ENCODE measurements around the gene BTLA. TPM values are rescaled to one million over a fixed set of nuclear protein-coding genes. Genes with fewer than 3 reads are reported as not detected.
A peak's percentile ranks its signal among the peaks of the same experiment; 100 is the strongest.

BTLA gene
- polyA plus RNA-seq, 1 experiment, result not detected

DNA sequence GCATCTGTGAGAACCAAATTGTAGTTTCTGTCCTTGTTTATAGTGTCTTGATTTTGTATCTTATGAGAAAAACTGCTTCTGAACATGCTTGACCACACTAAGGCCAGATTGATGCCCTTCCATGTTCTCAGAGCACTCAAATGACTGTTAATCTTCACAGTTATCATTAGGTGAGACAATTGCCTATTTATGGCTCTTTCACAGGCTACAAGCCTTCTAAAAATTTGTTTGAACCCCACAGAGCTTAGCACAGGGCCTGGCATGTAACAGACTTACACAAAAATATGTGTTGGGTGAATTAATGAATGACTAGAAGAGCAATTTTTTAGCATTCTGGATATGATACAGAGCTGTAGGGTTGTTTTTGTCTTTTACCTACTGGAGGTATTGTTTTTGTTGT, 43.1 kb downstream of the BTLA start:
- DNase-seq (ENCODE audit: low read depth, low spot score), result no peak
- Histone ChIP-seq H3K4me3 (ENCODE audit: low read depth, low read length) (no peak overlapping the region), H3K27ac (ENCODE audit: low read depth, low read length) (no peak overlapping the region), H3K27me3 (ENCODE audit: control insufficient read depth, insufficient read depth, low read length) (peaks cover 2% of the 10 kb centered on the region), H3K9me3 (ENCODE audit: control insufficient read depth, insufficient read depth, low read length) (no peaks in the 10 kb centered on the region)
- TF ChIP-seq, protein P1, sequence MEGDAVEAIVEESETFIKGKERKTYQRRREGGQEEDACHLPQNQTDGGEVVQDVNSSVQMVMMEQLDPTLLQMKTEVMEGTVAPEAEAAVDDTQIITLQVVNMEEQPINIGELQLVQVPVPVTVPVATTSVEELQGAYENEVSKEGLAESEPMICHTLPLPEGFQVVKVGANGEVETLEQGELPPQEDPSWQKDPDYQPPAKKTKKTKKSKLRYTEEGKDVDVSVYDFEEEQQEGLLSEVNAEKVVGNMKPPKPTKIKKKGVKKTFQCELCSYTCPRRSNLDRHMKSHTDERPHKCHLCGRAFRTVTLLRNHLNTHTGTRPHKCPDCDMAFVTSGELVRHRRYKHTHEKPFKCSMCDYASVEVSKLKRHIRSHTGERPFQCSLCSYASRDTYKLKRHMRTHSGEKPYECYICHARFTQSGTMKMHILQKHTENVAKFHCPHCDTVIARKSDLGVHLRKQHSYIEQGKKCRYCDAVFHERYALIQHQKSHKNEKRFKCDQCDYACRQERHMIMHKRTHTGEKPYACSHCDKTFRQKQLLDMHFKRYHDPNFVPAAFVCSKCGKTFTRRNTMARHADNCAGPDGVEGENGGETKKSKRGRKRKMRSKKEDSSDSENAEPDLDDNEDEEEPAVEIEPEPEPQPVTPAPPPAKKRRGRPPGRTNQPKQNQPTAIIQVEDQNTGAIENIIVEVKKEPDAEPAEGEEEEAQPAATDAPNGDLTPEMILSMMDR (IDR thresholded peaks at IDR 0.05; ENCODE audit: low read depth, low read length), result no peak
- POLR2A ChIA-PET, result no interaction called here
- CTCF ChIA-PET, result no interaction called here

GRCh38 chr3:112448939-112449338, 50.3 kb downstream of the BTLA start:
- ChIA-PET CTCF (no interaction called here), POLR2A (no interaction called here)

GRCh38 chr3:112446343-112446742, 52.9 kb downstream of the BTLA start:
- Histone ChIP-seq H3K27me3 (ENCODE audit: control insufficient read depth, insufficient read depth, low read length) (no peaks in the 10 kb centered on the region), H3K27ac (ENCODE audit: low read depth, low read length) (no peak overlapping the region), H3K4me3 (ENCODE audit: low read depth, low read length) (no peak overlapping the region), H3K9me3 (ENCODE audit: control insufficient read depth, insufficient read depth, low read length) (no peaks in the 10 kb centered on the region)
- POLR2A ChIA-PET, result no interaction called here
- DNase-seq (ENCODE audit: low read depth, low spot score), result no peak
- TF ChIP-seq, protein P1 (IDR thresholded peaks at IDR 0.05; ENCODE audit: low read depth, low read length), result no peak
- CTCF ChIA-PET, result no interaction called here

More at GRCh38 chr3:112448939-112449338, 50.3 kb downstream of the BTLA start:
- Histone ChIP-seq H3K27me3 (ENCODE audit: control insufficient read depth, insufficient read depth, low read length) (no peaks in the 10 kb centered on the region), H3K4me3 (ENCODE audit: low read depth, low read length) (no peak overlapping the region), H3K9me3 (ENCODE audit: control insufficient read depth, insufficient read depth, low read length) (no peaks in the 10 kb centered on the region), H3K27ac (ENCODE audit: low read depth, low read length) (no peak overlapping the region)
- TF ChIP-seq, protein P1 (IDR thresholded peaks at IDR 0.05; ENCODE audit: low read depth, low read length), result no peak
- DNase-seq (ENCODE audit: low read depth, low spot score), result no peak

DNA sequence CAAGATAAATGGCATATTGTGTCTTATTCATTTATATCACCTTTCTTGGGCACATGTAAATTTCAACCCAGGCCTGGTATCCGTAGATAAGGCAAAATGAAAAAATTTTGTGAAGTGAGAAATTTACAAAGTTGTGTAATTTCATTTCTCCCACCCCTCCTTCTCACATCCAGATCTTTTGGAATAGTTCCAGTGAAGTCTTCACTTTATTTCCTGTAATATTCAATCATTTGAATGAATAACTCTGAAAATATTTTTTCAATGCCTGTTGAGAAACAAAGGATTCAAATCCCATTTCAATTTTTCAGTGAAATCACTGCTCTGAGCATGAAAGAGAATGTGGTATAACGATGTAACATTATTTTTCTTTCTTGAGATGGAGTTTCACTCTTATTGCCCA, 53.4 kb downstream of the BTLA start:
- POLR2A ChIA-PET, result no interaction called here
- CTCF ChIA-PET, result no interaction called here
- no peaks in the 10 kb centered on the region for H3K27me3 ChIP-seq (ENCODE audit: control insufficient read depth, insufficient read depth, low read length)
- TF ChIP-seq, protein P1 (IDR thresholded peaks at IDR 0.05; ENCODE audit: low read depth, low read length), result no peak
- no peak for DNase-seq (ENCODE audit: low read depth, low spot score)
- no peaks in the 10 kb centered on the region for H3K9me3 ChIP-seq (ENCODE audit: control insufficient read depth, insufficient read depth, low read length)
- H3K27ac ChIP-seq (ENCODE audit: low read depth, low read length), result no peak overlapping the region
- no peak overlapping the region for H3K4me3 ChIP-seq (ENCODE audit: low read depth, low read length)

- peaks cover 8% of the 10 kb centered on the region for H3K9me3 ChIP-seq (ENCODE audit: control insufficient read depth, insufficient read depth, low read length)
Measured at GRCh38 chr3:112437146-112438022, 61.9 kb downstream of the BTLA start.

More at GRCh38 chr3:112437146-112438022, 61.9 kb downstream of the BTLA start:
- Histone ChIP-seq H3K27ac (ENCODE audit: low read depth, low read length) (no peak overlapping the region), H3K4me3 (ENCODE audit: low read depth, low read length) (no peak overlapping the region), H3K27me3 (ENCODE audit: control insufficient read depth, insufficient read depth, low read length) (no peaks in the 10 kb centered on the region)
- DNase-seq (ENCODE audit: low read depth, low spot score), result peak; percentile 8
- TF ChIP-seq, protein P1 (IDR thresholded peaks at IDR 0.05; ENCODE audit: low read depth, low read length), result peak; percentile 60
- POLR2A ChIA-PET, result no interaction called here
- CTCF ChIA-PET, result interaction anchor here (0.7 to 2.4 kb wide), 6 partner anchors 13 to 299 kb away, joined by 3 to 12 read pairs (median 3); partner anchors contain the start of gene SLC9C1
